Upper lobe of right lung (tissue), 1 donor: Measurements from ENCODE around the gene TUBGCP3. TPM values are rescaled to one million over a fixed set of nuclear protein-coding genes. Genes with fewer than 3 reads are reported as not detected.

Experiments
- ATAC-seq: fragments of 200-7000 bp; cut with Tn5 transposase; one replicate; pipeline ENCODE4 v1.9.1; 2020; ENCODE audit warnings: mild to moderate bottlenecking, moderate library complexity
- DNase-seq: peaks from one replicate; pipeline ENCODE4 v3.0.0-alpha.2; 2020
- H3K27ac ChIP-seq: fragments of 200-600 bp; one replicate; pipeline ENCODE4 v1.8.0; 2022
- H3K27me3 ChIP-seq: fragments of 200-600 bp; one replicate; pipeline ENCODE4 v1.8.0; 2022; ENCODE audit warnings: mild to moderate bottlenecking
- H3K36me3 ChIP-seq: fragments of 200-600 bp; one replicate; pipeline ENCODE4 v1.8.0; 2022
- H3K4me1 ChIP-seq: fragments of 200-600 bp; one replicate; pipeline ENCODE4 v1.8.0; 2022
- H3K4me3 ChIP-seq: fragments of 200-600 bp; one replicate; pipeline ENCODE4 v1.8.0; 2022; ENCODE audit warnings: mild to moderate bottlenecking
- H3K9me3 ChIP-seq: fragments of 200-600 bp; one replicate; pipeline ENCODE4 v1.8.0; 2022
- CTCF ChIP-seq: fragments of 200-600 bp; IDR thresholded peaks from one replicate; pipeline ENCODE4 v1.8.0; 2022; ENCODE audit warnings: antibody characterized with exemption
- intact Hi-C: fragments of 100-400 bp; cut with DNase I; formaldehyde crosslinking; loops from one replicate; pipeline ENCODE4 v1.11.0; 2022
- total RNA-seq: library from RNA; stranded (reverse); fragmentation: NEBNext Ultra II Directional; extraction: Animal tissue kit (Norgen Biotek cat#: 25700); gene quantifications from one replicate; pipeline ENCODE4 v1.2.1, GENCODE V29; 2021
- donor health status: DM: no; HTN: yes; CAD: no; lungs with severe emphysema.

Gene TUBGCP3
- total RNA-seq, 1 donor from 2014 or later = 33.9 TPM

- no peak for ATAC-seq
These were observed 20.3 kb upstream of the TUBGCP3 start for GRCh38 chr13:112608212-112608611.

DNA sequence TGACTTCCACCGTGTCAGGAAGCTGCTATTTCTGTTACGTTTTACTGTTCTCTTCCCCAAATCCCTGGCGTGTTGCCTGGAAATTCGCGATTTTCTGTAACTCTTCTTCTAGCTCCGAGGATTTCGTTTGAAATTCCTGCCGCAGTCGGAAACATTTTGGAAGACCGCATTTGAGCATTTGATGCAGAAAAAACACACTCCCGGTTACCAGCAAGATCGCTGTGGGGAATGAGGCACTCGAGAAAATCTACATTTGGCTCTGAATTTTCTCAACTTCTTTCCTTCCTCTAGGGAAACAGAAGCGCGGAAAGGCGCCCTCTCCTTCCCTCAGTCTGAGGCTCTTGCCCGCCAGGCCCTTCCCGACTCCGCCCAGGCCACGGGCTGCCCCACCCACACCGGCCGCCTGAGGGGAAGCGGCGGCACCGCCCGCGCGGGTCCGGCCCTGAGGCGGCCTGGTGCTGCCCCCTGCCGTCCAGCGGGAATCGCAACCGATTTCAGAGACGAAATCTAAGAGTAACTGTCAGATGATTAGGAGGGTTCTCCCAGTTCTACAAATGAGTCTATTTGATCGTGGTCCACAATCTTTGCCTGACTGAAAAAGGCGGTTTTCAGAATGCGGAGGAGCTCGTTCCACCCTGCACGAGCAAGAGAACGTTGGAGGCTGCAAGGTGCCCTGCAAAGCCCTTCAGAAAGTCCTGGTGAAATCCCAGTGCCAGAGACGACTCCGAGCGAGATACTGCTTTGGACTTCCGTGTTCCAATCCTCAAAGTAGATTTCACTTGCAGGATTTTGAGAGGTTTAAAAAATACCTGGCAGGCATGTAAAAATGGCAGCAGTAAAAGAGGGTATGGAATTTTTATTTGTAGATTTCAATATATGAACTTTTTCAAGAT is 18.4 kb upstream of the TUBGCP3 start:
- peaks cover 4% of the 10 kb centered on the region for H3K4me1 ChIP-seq

More at GRCh38 chr13:112608212-112608611, 20.3 kb upstream of the TUBGCP3 start:
- Histone ChIP-seq H3K4me1 (peaks cover 4% of the 10 kb centered on the region), H3K36me3 (no peaks in the 10 kb centered on the region), H3K27me3 (no peaks in the 10 kb centered on the region), H3K27ac (no peak overlapping the region), H3K4me3 (no peak overlapping the region), H3K9me3 (no peaks in the 10 kb centered on the region)
- DNase-seq = no peak
- intact Hi-C loops = no loop called here
- TF ChIP-seq CTCF = no peak

DNA sequence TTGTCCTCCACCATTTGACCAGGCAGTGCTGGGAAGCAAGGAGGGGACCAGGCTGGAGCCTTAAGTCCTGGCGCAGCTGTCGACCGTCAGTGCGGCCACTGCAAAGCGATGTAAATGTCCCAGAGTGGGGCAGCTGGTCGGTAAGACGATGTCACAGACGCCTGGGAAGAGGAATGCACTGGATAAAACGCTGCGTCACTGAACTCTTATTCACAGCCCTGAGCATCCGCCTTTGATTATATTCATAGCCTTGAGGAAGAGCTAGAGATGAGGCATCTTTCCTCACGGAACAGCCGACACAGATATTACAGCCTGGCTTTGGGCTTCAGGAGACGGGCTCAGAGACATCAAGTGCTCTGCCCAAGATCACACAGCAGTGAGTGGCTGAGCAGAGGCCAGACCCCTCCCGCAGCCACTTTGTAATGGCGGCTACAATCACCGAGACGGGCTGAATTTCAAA is 17.6 kb upstream of the TUBGCP3 start:
- intact Hi-C loops = no loop called here
- TF ChIP-seq CTCF = no peak
- DNase-seq (no peak), ATAC-seq (no peak)
- H3K27me3 ChIP-seq = no peaks in the 10 kb centered on the region
- peak overlapping the region; percentile 50 for H3K4me3 ChIP-seq
- H3K27ac ChIP-seq = no peak overlapping the region
- peaks cover 4% of the 10 kb centered on the region for H3K4me1 ChIP-seq
- no peaks in the 10 kb centered on the region for H3K36me3 ChIP-seq
- no peaks in the 10 kb centered on the region for H3K9me3 ChIP-seq

More for the DNA sequence above, 18.4 kb upstream of the TUBGCP3 start:
- TF ChIP-seq CTCF = peak; percentile 96
- Histone ChIP-seq H3K27me3 (no peaks in the 10 kb centered on the region), H3K27ac (peak overlapping the region; percentile 17), H3K4me3 (peak overlapping the region; percentile 50), H3K36me3 (no peaks in the 10 kb centered on the region), H3K9me3 (no peaks in the 10 kb centered on the region)
- intact Hi-C loops = no loop called here
- peak; percentile 100 for ATAC-seq
- DNase-seq = peak; percentile 97

GRCh38 chr13:112603641-112604225 is 15.8 kb upstream of the TUBGCP3 start:
- ATAC-seq (no peak), DNase-seq (no peak)
- no peaks in the 10 kb centered on the region for H3K36me3 ChIP-seq
- intact Hi-C loops = no loop called here
- H3K4me1 ChIP-seq = peaks cover 4% of the 10 kb centered on the region
- H3K27ac ChIP-seq = no peak overlapping the region
- no peaks in the 10 kb centered on the region for H3K27me3 ChIP-seq
- TF ChIP-seq CTCF = no peak
- H3K9me3 ChIP-seq = no peaks in the 10 kb centered on the region
- no peak overlapping the region for H3K4me3 ChIP-seq

DNA sequence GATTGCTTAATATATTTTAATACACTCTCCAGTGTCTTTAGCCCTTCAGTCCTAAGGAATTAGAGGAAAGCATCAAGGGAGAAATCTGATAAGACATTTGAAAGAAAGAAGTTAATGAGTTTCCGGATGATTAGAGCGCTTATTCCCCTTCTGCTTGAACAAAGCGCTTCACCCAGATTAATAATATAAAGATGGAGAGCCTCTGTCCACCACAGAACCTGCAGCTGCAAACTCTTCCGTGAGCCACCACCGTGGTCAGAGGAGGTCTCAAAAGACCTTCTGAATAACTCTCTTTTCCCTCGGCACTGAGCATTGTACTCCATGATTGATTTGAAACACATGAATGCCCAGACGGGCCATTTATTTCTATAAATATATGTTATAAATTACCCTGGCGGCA is 14.2 kb upstream of the TUBGCP3 start:
- no peak overlapping the region for H3K4me3 ChIP-seq
- DNase-seq (no peak), ATAC-seq (no peak)
- H3K36me3 ChIP-seq = no peaks in the 10 kb centered on the region
- no peaks in the 10 kb centered on the region for H3K27me3 ChIP-seq
- no peak overlapping the region for H3K27ac ChIP-seq
- intact Hi-C loops = no loop called here
- H3K4me1 ChIP-seq = peaks cover 4% of the 10 kb centered on the region
- H3K9me3 ChIP-seq = no peaks in the 10 kb centered on the region
- TF ChIP-seq CTCF = no peak
